HepG2 (cell line): ENCODE data around the gene DYNC2I2. TPM values are rescaled to one million over a fixed set of nuclear protein-coding genes. Genes with fewer than 3 reads are reported as not detected.

Experiments
- ATAC-seq: fragments of 200-7000 bp; cut with Tn5 transposase; 3 replicates; pipeline ENCODE4 v1.9.1; 2020; ENCODE audit warnings: mild to moderate bottlenecking, moderate library complexity
- BruUV-seq: library from RNA; stranded (reverse); fragments of 400-500 nt; replicated peaks from 2 replicates; lab custom pipeline; 2021; lab: Mats Ljungman, UMichigan
- CTCF ChIA-PET: fragments of 300-600 bp; formaldehyde crosslinking; extraction: SDS; loops from one replicate; lab custom pipeline; 2021; ENCODE audit warnings: low total read pairs, inconsistent platforms, low intra/inter-chr PET ratio; lab: Yijun Ruan, JAX
- POLR2A ChIA-PET: fragments of 350-600 bp; sonication (Branson Sonifier 250); formaldehyde crosslinking; loops from one replicate; lab custom pipeline; 2020; ENCODE audit warnings: antibody characterized with exemption, inconsistent platforms; lab: Yijun Ruan, JAX
- DNase-seq: peaks from one replicate; pipeline ENCODE4 v3.0.0-alpha.2; 2015; ENCODE audit warnings: low spot score
- FAIRE-seq: peaks from 3 replicates; lab custom pipeline; 2011; peaks lifted over from hg19 to GRCh38; lab: Jason Lieb, UNC
- H2AFZ ChIP-seq: one replicate; pipeline ENCODE4 v1.6.1; 2011; ENCODE audit warnings: low read length, inconsistent platforms
- H3K27ac ChIP-seq: fragments of 300-600 bp; 3 replicates; pipeline ENCODE4 v1.8.0; 2011; ENCODE audit warnings: mixed run types, mild to moderate bottlenecking, mixed read lengths, low read length, inconsistent platforms; ENCODE audit not compliant: insufficient read depth; ENCODE audit errors: extremely low read length
- H3K27me3 ChIP-seq, 2 experiments: fragments of 200-600 bp in 1 of 2; 2 replicates in 1 of 2; 3 replicates in 1 of 2; pipeline versions ENCODE4 v1.6.0 to v1.8.0; 2011; ENCODE audit warnings: low read length in 2 of 2, mild to moderate bottlenecking in 2 of 2, moderate library complexity in 2 of 2, inconsistent platforms in 1 of 2; ENCODE audit not compliant: insufficient read depth in 2 of 2, control insufficient read depth in 1 of 2
- H3K36me3 ChIP-seq, 2 experiments: fragments of 200-600 bp in 1 of 2; replicated peaks in 1 of 2; 2 replicates in 1 of 2; 3 replicates in 1 of 2; pipeline versions ENCODE4 v1.5.1 to v1.8.0; 2011; ENCODE audit warnings: low read length in 2 of 2, inconsistent platforms in 1 of 2; ENCODE audit not compliant: insufficient read depth in 2 of 2, control insufficient read depth in 1 of 2
- H3K4me1 ChIP-seq: 2 replicates; pipeline ENCODE4 v1.5.1; 2012; ENCODE audit warnings: low read length, inconsistent platforms; ENCODE audit not compliant: insufficient read depth
- H3K4me2 ChIP-seq: 2 replicates; pipeline ENCODE4 v1.6.0; 2011; ENCODE audit warnings: low read depth, low read length, inconsistent platforms
- H3K4me3 ChIP-seq, 3 experiments: fragments of 200-600 bp in 1 of 3; sonication (generic), shearing (Covaris generic) in 1 of 3; replicated peaks in 1 of 3; 2 replicates each; pipeline ENCODE4 v1.5.1; 2011 to 2016; ENCODE audit warnings: low read length in 3 of 3, inconsistent platforms in 2 of 3, low read depth in 2 of 3, mild to moderate bottlenecking in 2 of 3, control low read depth in 1 of 3, mixed read lengths in 1 of 3; ENCODE audit not compliant: insufficient read depth in 1 of 3
- H3K79me2 ChIP-seq: one replicate; pipeline ENCODE4 v1.6.1; 2011; ENCODE audit warnings: low read length, inconsistent platforms; ENCODE audit not compliant: insufficient read depth
- H3K9ac ChIP-seq: 2 replicates; pipeline ENCODE4 v1.6.0; 2011; ENCODE audit warnings: mild to moderate bottlenecking, low read depth, low read length, inconsistent platforms; ENCODE audit not compliant: insufficient read depth
- H3K9me3 ChIP-seq: 2 replicates; pipeline ENCODE4 v1.5.1; 2012; ENCODE audit warnings: mild to moderate bottlenecking, low read length
- H4K20me1 ChIP-seq: 2 replicates; pipeline ENCODE4 v1.6.0; 2011; ENCODE audit warnings: inconsistent platforms, mild to moderate bottlenecking, low read length, moderate library complexity; ENCODE audit not compliant: insufficient read depth
- CBX5 ChIP-seq: sonication (generic); formaldehyde crosslinking; IDR thresholded peaks from 2 replicates; pipeline ENCODE4 v1.4.0; 2020; ENCODE audit warnings: missing genetic modification reagents, borderline replicate concordance
- RFX1 ChIP-seq: fragments of 450-650 bp; IDR thresholded peaks from 2 replicates; pipeline ENCODE4 v1.6.1; 2017
- TARDBP ChIP-seq: sonication (generic); formaldehyde crosslinking; IDR thresholded peaks from 2 replicates; pipeline ENCODE4 v1.8.0; 2022; ENCODE audit warnings: mild to moderate bottlenecking, missing genetic modification reagents
- TCF7 ChIP-seq: sonication (generic); IDR thresholded peaks from 2 replicates; pipeline ENCODE4 v1.6.1; 2016; ENCODE audit warnings: antibody characterized with exemption, low read depth
- ZMYM4 ChIP-seq: sonication (generic); formaldehyde crosslinking; IDR thresholded peaks from 2 replicates; pipeline ENCODE4 v1.8.1; 2023; ENCODE audit warnings: mild to moderate bottlenecking, missing genetic modification reagents
- ZNF781 ChIP-seq: sonication (generic); formaldehyde crosslinking; IDR thresholded peaks from 2 replicates; pipeline ENCODE4 v1.5.1; 2020; ENCODE audit warnings: borderline replicate concordance, mild to moderate bottlenecking, missing genetic modification reagents; ENCODE audit errors: not compliant biosample characterization
- ZZZ3 ChIP-seq: sonication (generic); formaldehyde crosslinking; IDR thresholded peaks from 2 replicates; pipeline ENCODE4 v1.4.0; 2020; ENCODE audit warnings: missing genetic modification reagents, mild to moderate bottlenecking, borderline replicate concordance
- WGBS: methylation state at CpG from one replicate; pipeline ENCODE4 v1.1.6; 2017; ENCODE audit warnings: low lambda C conversion rate; 5-methylcytosine and 5-hydroxymethylcytosine counted together
- in situ Hi-C: cut with HindIII; loops from 2 replicates; pipeline ENCODE4 v1.10.0; 2017; ENCODE audit warnings: low pct_unique_long_range_greater_than_20kb; ENCODE audit not compliant: extremely low pct_ligation_motif_present
- intact Hi-C: fragments of 100-400 bp; cut with micrococcal nuclease; formaldehyde crosslinking; loops from one replicate; pipeline ENCODE4 v1.10.0; 2022; ENCODE audit not compliant: unreplicated experiment
- polyA plus RNA-seq, 8 experiments: library from polyadenylated mRNA; depleted of rRNA in 3 of 8; stranded (reverse) in 7 of 8; unstranded in 1 of 8; fragments of >200 nt; fragmentation: Illumina TruSeq in 4 of 8; extraction: Trizol in 4 of 8; gene quantifications; 2 replicates each; pipeline versions ENCODE4 v1.2.1 to v1.2.3, GENCODE V29; 2011 to 2016; ENCODE audit warnings: low read depth in 4 of 8, missing spikeins in 1 of 8, mixed read lengths in 1 of 8; ENCODE audit not compliant: insufficient read depth in 1 of 8
- total RNA-seq, 5 experiments: library from RNA; depleted of rRNA; stranded (reverse); fragments of >200 nt; fragmentation: Illumina TruSeq; extraction: Trizol; gene quantifications; 2 replicates each; pipeline ENCODE4 v1.2.3, GENCODE V29; 2016; ENCODE audit warnings: low read depth in 1 of 5
- TF ChIP-seq, protein P1 (sequence below): conservative IDR thresholded peaks from 2 replicates; pipeline ENCODE4 v1.6.1; 2018; ENCODE audit warnings: missing genetic modification reagents
- TF ChIP-seq, protein P2 (sequence below): IDR thresholded peaks from 2 replicates; pipeline ENCODE4 v1.6.1; 2012; ENCODE audit warnings: low read depth, low read length, improper control_type of control experiment

DYNC2I2 gene
- total and polyA plus RNA-seq, 2 of the 13 experiments (the other 11 are each of a cell fraction or from before 2014, with no cell fraction given), result 13.7 to 40.2 TPM

DNA sequence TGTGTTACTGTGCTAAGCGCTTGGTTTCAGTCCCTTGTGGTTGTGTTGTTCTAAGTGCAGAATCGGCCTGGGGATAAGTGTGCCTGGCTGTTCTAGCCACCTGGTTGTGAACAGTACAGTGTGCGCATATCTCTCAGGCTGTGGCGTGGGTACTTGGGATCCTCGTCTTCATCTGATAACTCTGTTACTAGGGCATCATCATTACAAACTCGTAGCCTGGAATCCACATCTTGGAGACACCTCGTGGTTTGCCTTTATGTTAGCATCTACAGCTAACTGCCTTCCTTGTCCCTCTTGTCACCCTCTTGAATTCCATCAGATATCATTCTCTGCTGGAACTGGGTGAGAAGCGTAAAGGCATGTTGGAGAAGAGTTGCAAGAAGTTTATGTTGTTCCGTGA lies 62.8 kb downstream of the DYNC2I2 start:
- H3K4me2 ChIP-seq, result no peak overlapping the region
- BruUV-seq, result no TSS peak
- peaks cover 27 to 73% of the 10 kb centered on the region in 2 experiments for H3K36me3 ChIP-seq
- 96% methylated on average over 9 of the region's 9 CpGs for WGBS
- H3K9me3 ChIP-seq, result no peaks in the 10 kb centered on the region
- CTCF ChIA-PET, result no interaction called here
- intact Hi-C loops (no loop called here), in situ Hi-C loops (no loop called here)
- H3K9ac ChIP-seq, result no peak overlapping the region
- H2AFZ ChIP-seq, result no peak overlapping the region
- FAIRE-seq (no peak), DNase-seq (no peak), ATAC-seq (no peak)
- POLR2A ChIA-PET, result no interaction called here
- no peaks in the 10 kb centered on the region for H3K4me1 ChIP-seq
- TF ChIP-seq TARDBP (no peak), ZNF781 (no peak), RFX1 (no peak), ZZZ3 (CRISPR knock-in tag) (no peak), ZMYM4 (no peak), TCF7 (no peak), CBX5 (CRISPR knock-in tag) (no peak)
- TF ChIP-seq, protein P1, sequence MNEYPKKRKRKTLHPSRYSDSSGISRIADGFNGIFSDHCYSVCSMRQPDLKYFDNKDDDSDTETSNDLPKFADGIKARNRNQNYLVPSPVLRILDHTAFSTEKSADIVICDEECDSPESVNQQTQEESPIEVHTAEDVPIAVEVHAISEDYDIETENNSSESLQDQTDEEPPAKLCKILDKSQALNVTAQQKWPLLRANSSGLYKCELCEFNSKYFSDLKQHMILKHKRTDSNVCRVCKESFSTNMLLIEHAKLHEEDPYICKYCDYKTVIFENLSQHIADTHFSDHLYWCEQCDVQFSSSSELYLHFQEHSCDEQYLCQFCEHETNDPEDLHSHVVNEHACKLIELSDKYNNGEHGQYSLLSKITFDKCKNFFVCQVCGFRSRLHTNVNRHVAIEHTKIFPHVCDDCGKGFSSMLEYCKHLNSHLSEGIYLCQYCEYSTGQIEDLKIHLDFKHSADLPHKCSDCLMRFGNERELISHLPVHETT (CRISPR knock-in tag), result no peak
- TF ChIP-seq, protein P2, sequence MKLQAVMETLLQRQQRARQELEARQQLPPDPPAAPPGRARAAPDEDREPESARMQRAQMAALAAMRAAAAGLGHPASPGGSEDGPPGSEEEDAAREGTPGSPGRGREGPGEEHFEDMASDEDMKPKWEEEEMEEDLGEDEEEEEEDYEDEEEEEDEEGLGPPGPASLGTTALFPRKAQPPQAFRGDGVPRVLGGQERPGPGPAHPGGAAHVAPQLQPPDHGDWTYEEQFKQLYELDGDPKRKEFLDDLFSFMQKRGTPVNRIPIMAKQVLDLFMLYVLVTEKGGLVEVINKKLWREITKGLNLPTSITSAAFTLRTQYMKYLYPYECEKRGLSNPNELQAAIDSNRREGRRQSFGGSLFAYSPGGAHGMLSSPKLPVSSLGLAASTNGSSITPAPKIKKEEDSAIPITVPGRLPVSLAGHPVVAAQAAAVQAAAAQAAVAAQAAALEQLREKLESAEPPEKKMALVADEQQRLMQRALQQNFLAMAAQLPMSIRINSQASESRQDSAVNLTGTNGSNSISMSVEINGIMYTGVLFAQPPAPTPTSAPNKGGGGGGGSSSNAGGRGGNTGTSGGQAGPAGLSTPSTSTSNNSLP, result no peak
- H4K20me1 ChIP-seq, result no peaks in the 10 kb centered on the region
- H3K79me2 ChIP-seq, result no peaks in the 10 kb centered on the region
- no peak overlapping the region for H3K4me3 ChIP-seq
- no peak overlapping the region for H3K27ac ChIP-seq
- H3K27me3 ChIP-seq, result no peaks in the 10 kb centered on the region
